Measurements from ENCODE around the gene BIN2.
A peak's percentile ranks its signal among the peaks of the same experiment; 100 is the strongest.

BIN2 gene

DNA sequence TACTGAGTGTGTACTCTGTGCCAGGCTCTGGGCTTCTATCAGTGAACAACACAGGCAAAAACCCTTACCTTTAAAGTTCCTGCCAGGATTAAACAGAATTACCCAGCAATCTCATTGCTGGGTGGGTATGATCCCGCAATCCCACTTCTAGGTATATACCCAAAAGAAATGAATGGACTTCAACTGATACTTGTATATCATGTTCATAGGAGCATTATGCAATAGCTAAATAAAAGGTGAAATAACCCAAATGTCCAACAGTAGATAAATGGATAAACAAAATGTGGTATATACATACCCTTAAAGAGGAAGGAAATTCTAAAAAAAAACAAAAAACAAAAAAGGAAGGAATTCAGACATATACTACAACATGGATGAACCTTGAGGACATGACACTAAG is 70.7 kb downstream of the BIN2 start:
- no peak for DNase-seq

DNA sequence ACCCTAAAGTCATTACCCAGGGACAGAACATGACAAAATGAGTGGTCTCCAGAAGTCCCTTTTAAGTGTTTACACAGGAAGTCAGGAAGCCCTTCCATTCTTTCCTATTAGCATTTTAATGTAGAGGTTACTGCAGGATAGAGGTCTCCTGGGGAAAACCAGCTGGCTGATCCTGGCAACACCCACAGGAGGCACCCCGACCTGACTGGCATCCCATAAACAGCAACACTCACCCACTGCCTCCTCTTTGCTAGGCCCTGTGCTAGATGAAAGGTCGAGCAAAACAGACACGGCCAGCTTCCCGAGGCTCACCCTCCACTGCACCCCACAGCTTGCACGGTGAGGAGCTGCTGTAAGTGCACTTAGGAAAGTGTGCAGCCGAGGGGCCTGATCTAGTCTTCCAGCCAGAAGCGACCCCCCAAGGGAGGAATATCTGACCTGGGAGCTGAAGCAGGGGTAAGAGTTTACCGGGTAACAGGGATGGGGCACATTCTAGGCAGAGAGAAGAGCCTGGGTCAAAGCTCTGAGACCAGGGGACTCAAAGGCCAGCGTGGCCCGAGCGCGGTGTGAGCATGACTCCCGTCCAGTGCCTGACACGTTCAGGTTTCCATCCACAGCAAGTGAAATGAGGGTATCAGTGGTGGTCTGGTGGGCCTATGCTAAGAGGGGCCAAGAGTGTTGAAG is 76.3 kb downstream of the BIN2 start:
- no peak for DNase-seq

DNA sequence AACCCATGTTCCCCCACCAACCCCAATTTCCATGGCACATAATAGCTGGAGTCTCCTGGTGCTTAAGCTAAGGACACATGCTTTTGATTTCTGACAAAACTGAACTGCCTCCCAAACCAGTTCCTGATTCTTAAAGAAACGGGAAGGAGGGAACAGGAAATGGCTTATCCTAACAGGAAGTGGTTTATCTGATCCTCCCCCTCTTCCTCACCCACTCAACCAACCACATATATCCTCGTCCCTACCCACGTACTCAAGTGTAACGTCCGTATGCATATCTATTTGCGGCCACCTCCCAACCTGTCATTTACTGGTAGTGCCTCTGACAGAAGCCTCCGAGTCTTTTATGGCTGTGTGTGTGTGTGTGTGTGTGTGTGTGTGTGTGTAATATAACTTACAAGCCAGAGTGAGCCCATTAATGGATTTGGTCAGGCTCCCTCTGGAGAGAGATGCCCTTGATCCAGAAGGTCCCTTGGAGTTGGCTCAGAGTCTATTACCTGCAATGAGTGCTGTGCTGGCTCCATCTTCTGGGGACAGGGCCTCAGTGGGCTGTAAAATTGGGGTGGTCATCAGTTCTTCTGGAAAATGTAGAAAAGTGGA is 77.6 kb downstream of the BIN2 start:
- DNase-seq: no peak

DNA sequence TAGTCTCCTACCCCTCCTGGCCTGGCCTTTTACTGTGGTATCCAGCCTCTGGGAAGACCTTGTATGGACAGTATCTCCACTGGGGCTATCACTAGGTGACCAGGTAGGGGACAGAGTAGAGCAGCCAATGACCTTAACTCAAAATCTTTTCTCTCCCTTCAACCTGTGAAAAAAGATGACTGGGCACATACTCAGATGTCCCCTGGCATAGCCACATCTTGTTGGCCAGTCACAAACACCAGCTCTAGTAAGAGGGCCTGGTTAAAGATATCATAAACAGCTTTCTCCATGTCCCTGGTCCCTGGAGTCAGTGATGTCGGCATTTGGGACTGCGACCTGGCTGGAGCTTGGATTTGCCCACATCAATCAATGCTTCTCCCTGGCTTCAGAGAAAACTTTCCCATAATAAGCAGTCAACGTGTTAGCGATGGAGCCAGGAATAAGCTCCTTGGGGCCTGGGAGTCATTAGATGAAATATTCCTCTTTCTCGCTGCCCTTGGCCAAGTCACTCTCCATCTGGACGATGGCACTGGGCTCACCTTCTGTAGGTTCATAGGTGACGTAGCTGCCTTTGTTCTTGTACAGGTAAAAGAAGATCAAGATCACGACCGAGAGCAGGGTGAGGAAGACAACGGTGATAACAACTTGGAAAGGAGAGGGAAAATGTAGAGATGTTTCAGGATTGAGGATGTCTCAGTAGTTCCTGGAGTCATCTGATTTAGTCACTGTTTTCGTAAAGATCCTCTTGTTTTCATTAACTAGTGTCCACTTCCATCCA is 78.3 kb downstream of the BIN2 start:
- no peak for DNase-seq

DNA sequence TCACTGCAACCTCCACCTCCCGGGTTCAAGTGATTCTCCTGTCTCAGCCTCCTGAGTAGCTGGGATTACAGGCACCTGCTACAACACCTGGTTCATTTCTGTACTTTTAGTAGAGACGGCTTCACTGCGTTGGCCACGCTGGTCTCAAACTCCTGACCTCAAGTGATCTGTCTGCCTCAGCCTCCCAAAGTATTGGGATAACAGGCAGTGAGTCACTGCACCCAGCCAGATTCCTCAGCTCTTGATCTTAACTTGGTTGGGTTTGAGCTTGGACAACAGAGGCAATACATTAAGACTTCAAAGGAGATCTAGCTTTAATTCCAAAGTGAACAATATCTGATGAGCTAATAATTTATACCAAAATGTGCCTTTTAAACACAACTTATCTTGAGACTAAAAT is 79.7 kb downstream of the BIN2 start:
- no peak for DNase-seq

DNA sequence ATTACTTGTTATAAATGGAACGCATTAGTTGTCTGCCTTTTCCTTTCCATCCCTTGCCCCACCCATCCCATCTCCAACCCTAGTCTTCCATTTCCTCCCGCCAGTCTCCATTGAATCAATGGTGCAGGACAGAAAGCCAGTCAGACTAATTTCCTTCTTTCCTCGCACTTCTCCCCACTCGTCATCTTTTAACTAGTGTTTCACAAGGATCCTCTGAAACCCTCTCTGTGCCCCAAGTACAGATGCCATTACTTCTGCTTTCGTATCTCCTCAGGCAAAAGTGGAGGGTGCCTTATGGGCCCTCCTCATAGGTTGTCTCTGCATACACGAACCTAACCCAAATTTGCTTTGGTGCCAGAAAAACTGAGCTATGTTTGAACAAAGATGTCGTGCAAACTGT is 81.1 kb downstream of the BIN2 start:
- no peak for DNase-seq

DNA sequence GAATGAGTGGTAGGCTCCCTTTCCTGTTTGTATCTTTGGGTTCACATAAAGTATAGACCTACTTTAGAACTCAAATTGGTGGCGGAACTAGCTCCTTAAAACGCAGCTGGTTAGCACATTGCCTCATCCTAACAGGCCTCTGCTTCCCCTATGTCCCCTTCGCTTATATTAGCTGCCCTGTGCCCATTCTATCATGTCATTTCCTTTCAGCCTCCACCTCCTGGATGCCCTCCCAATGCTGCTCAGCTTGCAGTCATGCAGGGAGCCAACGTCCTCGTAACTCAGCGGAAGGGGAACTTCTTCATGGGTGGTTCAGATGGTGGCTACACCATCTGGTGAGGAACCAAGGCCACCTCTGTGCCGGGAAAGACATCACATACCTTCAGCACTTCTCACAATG is 81.9 kb downstream of the BIN2 start:
- DNase-seq: no peak

DNA sequence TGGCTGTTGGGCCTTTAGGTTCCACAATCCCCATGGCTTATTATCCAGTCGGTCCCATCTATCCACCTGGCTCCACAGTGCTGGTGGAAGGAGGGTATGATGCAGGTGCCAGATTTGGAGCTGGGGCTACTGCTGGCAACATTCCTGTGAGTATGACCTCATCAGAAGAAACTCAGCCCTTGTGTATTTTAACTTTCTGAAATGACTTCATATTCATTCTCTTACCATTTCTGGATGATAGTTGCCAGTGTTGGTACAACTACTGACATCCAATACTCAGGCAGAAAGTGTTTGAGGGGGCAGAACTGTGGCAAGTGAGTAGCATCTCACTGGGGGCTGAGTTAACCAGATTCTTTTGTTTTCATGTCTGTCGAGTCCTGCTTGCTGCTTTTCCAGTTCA is 83.0 kb downstream of the BIN2 start:
- DNase-seq: no peak

DNA sequence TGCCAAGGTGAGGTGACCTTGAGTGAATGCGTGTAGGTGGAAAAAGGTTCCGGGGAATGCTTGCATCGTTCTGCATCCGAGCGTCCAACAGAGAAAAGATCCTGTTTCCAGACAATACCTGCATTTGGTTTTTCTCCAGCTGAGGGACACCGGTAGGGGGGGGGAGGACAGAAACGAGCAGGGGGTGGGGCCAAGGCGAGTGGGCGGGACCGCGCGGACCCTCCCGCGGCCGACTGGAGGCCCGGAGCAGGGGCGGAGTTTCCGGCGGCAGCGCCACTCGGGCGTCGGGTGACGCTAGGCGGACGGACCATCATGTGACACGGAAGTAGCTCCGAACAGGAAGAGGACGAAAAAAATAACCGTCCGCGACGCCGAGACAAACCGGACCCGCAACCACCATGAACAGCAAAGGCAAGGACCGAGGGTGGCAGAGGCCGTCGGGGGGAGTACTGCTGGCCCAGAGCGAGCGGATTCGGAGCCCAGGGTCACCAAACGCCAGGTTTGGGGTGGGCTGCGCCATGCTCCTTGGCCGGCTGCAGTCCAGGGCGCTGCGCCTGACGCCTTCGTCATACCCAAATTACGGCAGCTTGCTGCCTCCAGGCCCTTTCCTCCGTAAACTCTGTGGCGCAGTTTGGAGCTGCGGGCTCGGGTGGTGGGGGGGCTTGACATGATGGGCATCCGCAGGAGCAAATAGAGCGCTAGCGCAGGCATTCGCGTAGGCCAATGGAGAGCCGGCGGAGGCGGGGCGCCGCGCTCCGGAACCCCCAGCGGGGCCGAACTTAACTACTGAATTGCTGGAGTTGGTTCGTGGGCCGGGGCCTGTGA is 85.3 kb downstream of the BIN2 start, which contains the start of gene DAZAP2:
Gene DAZAP2, plus strand, starts transcription at position 317 of the 825 bp plus-strand sequence. Its CDS starts 82 bp downstream, at position 399.
- peak; percentile 87 for DNase-seq

DNA sequence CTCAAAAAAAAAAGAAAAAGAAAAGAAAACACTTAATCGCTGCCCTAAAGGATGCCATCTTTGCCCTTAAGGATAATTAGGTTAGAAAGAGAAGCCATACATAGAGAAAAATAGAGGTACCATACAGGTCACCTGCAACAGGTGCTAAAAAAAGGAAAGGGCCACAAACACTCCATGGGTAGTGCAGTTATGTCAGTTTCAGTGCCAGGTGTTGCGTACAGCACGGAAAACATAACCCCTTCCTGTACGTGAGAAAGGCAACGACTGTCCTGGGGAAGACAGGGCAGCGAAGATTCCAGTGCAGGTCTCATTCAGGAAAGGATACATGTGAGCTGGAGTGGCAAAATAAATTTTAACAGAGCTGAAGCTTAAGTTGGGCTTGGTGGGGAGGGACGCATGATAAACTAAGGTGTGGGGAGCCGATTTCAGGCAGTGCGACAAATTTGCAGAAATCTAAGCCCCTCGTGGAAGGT is 85.9 kb downstream of the BIN2 start:
- DNase-seq: no peak

DNA sequence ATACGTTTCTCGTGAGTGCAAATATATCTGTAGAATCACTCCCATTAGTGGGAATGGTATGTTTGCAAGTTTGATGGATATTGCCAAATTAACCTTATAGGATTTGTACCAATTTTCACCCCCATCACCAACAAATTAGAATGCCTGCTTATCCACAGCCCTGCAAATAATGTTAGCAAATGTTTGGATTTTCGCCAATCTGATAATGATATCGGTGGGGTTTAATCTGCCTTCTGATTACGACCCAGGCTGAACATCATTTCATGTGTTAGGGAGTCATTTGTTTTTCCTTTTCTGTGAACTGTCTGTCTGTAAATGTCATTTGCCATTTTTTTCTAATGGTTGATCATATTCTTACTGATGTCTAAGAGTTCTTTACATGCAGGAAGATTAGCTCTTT is 89.4 kb downstream of the BIN2 start:
- no peak for DNase-seq

DNA sequence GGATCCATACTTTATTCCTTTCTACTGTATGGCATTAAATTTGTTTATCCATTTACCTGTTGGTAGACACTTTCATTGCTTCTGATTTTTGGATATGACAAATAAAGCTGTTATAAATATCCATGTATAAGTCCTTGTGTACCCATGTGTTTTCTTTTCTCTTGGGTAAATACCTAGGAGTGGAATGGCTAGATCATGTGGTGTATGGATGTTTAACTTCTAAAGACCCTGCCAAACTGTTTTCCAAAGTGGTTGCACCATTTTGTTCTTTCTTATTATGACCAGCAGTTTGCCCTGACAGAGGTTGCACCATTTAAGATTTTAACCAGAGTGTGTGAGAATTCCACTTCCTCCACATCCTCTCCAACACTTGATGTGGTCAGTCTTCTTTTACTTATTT is 91.3 kb downstream of the BIN2 start:
- no peak for DNase-seq
